Ascending aorta (tissue), 2 donors: ENCODE results near the gene HOXA13. TPM values are rescaled to one million over a fixed set of nuclear protein-coding genes. Genes with fewer than 3 reads are reported as not detected.

Source experiments
- DNase-seq, 2 donors: peaks; one replicate each; pipeline ENCODE4 v3.0.0-alpha.2; 2019; ENCODE audit warnings: low spot score in 2 of 2
- H3K27ac ChIP-seq, 2 donors: fragments of 200-600 bp; sonication (generic); one replicate each; pipeline ENCODE4 v1.5.1; 2016 to 2017; ENCODE audit warnings: mild to moderate bottlenecking in 1 of 2
- H3K27me3 ChIP-seq: fragments of 200-600 bp; sonication (generic); one replicate; pipeline ENCODE4 v1.5.1; 2017
- H3K36me3 ChIP-seq, 2 donors: fragments of 200-600 bp; sonication (generic); one replicate each; pipeline ENCODE4 v1.5.1; 2016
- H3K4me1 ChIP-seq, 2 donors: fragments of 200-600 bp; sonication (generic); one replicate each; pipeline ENCODE4 v1.5.1; 2016 to 2017; ENCODE audit warnings: mild to moderate bottlenecking in 1 of 2
- H3K4me3 ChIP-seq, 2 donors: fragments of 200-600 bp; sonication (generic); one replicate each; pipeline ENCODE4 v1.5.1; 2016 to 2017; ENCODE audit warnings: mild to moderate bottlenecking in 1 of 2
- H3K9me3 ChIP-seq, 2 donors: fragments of 200-600 bp; sonication (generic); one replicate each; pipeline ENCODE4 v1.5.1; 2016
- CTCF ChIP-seq, 3 experiments: fragments of 200-600 bp in 2 of 3; fragments of 450-650 bp in 1 of 3; sonication (generic) in 2 of 3; IDR thresholded peaks; one replicate each; pipeline ENCODE4 v1.5.1; 2016 to 2019; ENCODE audit warnings: antibody characterized with exemption in 3 of 3, mild to moderate bottlenecking in 1 of 3, moderate library complexity in 1 of 3
- intact Hi-C: fragments of 100-400 bp; cut with DNase I; formaldehyde crosslinking; loops from one replicate; pipeline ENCODE4 v1.15.1; 2023
- total RNA-seq: library from RNA; depleted of rRNA; stranded (reverse); fragments of >200 nt; gene quantifications from one replicate; pipeline ENCODE4 v1.1.0, GENCODE V29; 2016

The HOXA13 gene
- total RNA-seq, 1 donor from 2014 or later, result not detected

GRCh38 chr7:27189997-27190748 is 9.7 kb downstream of the HOXA13 start:
- H3K36me3 ChIP-seq, result no peaks in the 10 kb centered on the region
- peaks cover 5 to 14% of the 10 kb centered on the region in 2 donors for H3K4me1 ChIP-seq
- H3K9me3 ChIP-seq, result no peaks in the 10 kb centered on the region
- peak in 1 of 2 donors; percentile 39 for DNase-seq
- peaks cover 51% of the 10 kb centered on the region for H3K27me3 ChIP-seq
- no peak overlapping the region for H3K4me3 ChIP-seq
- intact Hi-C loops, result loop anchor here (5.0 to 10.0 kb wide), 3 partner anchors 585 to 1323 kb away; partner anchors contain the start of gene CREB5
- TF ChIP-seq CTCF (IDR thresholded peaks at IDR 0.05), result no peak
- no peak overlapping the region for H3K27ac ChIP-seq

GRCh38 chr7:27189295-27189996 is 10.4 kb downstream of the HOXA13 start:
- Histone ChIP-seq H3K4me3 (peak overlapping the region in 1 of 2 donors; percentile 34), H3K27me3 (peaks cover 51% of the 10 kb centered on the region), H3K4me1 (peaks cover 5 to 16% of the 10 kb centered on the region in 2 donors), H3K27ac (no peak overlapping the region), H3K36me3 (no peaks in the 10 kb centered on the region), H3K9me3 (no peaks in the 10 kb centered on the region)
- DNase-seq, result peak in 1 of 2 donors; percentile 58
- intact Hi-C loops, result loop anchor here (5.0 kb wide), 1 partner anchor 1322 kb away; no protein-coding TSS in a partner anchor
- no peak for TF ChIP-seq CTCF (IDR thresholded peaks at IDR 0.05)

- peak in 1 of 2 donors; percentile 70 for DNase-seq
- H3K27ac ChIP-seq, result no peak overlapping the region
- no peaks in the 10 kb centered on the region for H3K36me3 ChIP-seq
- H3K9me3 ChIP-seq, result no peaks in the 10 kb centered on the region
- TF ChIP-seq CTCF (IDR thresholded peaks at IDR 0.05), result no peak
- H3K27me3 ChIP-seq, result peaks cover 57% of the 10 kb centered on the region
- peaks cover 5 to 22% of the 10 kb centered on the region in 2 donors for H3K4me1 ChIP-seq
- H3K4me3 ChIP-seq, result peak overlapping the region; percentile 4 to 34
- intact Hi-C loops, result loop anchor here (5.0 kb wide), 1 partner anchor 1321 kb away; no protein-coding TSS in a partner anchor
Measured at GRCh38 chr7:27188386-27189294, 11.3 kb downstream of the HOXA13 start.

- DNase-seq, result peak in 1 of 2 donors; percentile 56
- H3K4me3 ChIP-seq, result peak overlapping the region in 1 of 2 donors; percentile 34
- no peaks in the 10 kb centered on the region for H3K36me3 ChIP-seq
- intact Hi-C loops, result loop anchor here (5.0 kb wide), 1 partner anchor 1320 kb away; no protein-coding TSS in a partner anchor
- no peak for TF ChIP-seq CTCF (IDR thresholded peaks at IDR 0.05)
- no peaks in the 10 kb centered on the region for H3K9me3 ChIP-seq
- peaks cover 7 to 21% of the 10 kb centered on the region in 2 donors for H3K4me1 ChIP-seq
- H3K27me3 ChIP-seq, result peaks cover 58% of the 10 kb centered on the region
- H3K27ac ChIP-seq, result no peak overlapping the region
Measured at GRCh38 chr7:27187475-27188385, 12.2 kb downstream of the HOXA13 start.
